ENCODE measurements around the gene DDAH2. TPM values are rescaled to one million over a fixed set of nuclear protein-coding genes. Genes with fewer than 3 reads are reported as not detected.
A peak's percentile ranks its signal among the peaks of the same experiment; 100 is the strongest.

Gene DDAH2
- total RNA-seq, 1 donor from 2014 or later: 30.7 TPM

DNA sequence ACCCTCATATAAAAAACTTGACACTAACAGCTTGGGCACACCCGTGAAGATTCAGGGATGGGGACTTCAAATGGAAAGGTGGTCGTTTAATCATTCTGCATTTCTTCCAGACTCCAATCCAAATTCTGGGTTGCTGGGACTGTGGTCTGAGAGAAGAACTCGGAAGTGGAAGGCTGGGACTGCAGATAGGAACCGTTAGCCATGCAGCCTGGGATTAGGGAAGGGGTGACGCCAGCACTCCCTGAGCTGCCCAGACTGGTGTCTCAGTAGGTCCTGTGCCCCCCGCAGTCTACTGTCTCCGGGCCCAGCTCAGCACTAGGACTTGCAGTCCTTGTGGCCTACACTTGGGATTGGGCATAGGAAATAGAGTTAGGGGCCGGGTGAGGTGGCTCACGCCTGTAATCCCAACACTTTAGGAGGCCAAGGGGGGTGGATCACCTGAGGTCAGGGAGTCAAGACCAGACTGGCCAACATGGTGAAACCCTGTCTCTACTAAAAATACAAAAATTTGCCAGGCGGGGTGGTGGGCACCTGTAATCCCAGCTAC is 7.7 kb upstream of the DDAH2 start:
- ATAC-seq (ENCODE audit: low read depth) (no peak), DNase-seq (no peak)
- peaks cover 48% of the 10 kb centered on the region for H3K36me3 Mint-ChIP-seq (ENCODE audit: low read depth)
- intact Hi-C loops (cut with micrococcal nuclease): loop anchor here (5.0 to 10.0 kb wide), 2 partner anchors 115 to 242 kb away; partner anchors contain the start of genes MICB and PRRC2A
- H3K4me3 Mint-ChIP-seq: peak overlapping the region; percentile 92
- ChIA-PET CTCF (interaction anchor here (1.0 to 1.8 kb wide), 5 partner anchors 9 to 96 kb away, joined by 3 to 7 read pairs (median 3); no protein-coding TSS in a partner anchor), POLR2A (interaction anchor here (0.5 to 7.5 kb wide), 22 partner anchors 9 to 235 kb away, joined by 3 to 131 read pairs (median 6); partner anchors contain the start of genes ABHD16A, BAG6, DDAH2 and DXO)
- TF ChIP-seq CTCF (IDR thresholded peaks at IDR 0.05): no peak
- no peaks in the 10 kb centered on the region for H3K9me3 Mint-ChIP-seq
- no peaks in the 10 kb centered on the region for H3K27me3 Mint-ChIP-seq
- H3K4me1 Mint-ChIP-seq: peaks cover 74% of the 10 kb centered on the region
- peak overlapping the region; percentile 94 for H3K27ac Mint-ChIP-seq

DNA sequence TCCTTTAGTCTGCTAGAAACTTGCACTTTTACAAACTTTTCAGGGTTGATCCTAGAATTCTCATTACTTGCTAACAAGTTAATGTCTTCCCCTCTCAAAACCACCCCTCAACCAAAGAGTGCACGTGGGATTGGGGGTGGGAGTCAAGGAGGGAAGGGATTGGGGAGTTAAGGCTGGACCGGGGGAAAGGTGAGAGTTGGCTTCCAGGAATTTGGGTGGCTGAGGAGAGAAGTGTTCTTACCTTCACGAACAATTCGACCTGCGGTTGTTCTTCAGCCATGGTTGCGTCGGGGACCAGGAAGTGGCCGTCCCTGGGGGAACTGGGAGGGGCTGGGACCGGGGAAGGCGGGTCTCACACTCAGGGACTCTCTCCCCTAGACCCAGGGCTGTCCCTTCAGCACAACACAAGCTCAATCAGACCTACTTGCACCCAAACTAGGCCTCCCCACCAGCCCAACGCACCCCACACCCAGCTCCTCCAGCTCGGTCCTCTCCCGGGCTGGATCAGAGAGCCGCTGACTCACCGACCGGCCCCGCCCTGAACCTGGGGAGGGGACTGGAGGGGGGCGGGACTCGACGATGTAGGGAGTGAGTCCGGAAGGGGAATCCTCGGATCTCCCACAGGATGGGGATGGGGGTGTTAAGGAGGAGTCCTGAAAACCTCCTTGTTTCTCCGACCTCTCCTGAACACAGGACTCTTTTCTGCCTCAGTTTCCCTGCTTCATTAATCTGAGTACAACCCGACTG is 7.1 kb upstream of the DDAH2 start, which contains the start of gene CLIC1:
CLIC1 (minus strand) TSS at position 510 of the 747 bp plus-strand sequence; CDS start at position 280, 230 bp downstream.
- ATAC-seq (ENCODE audit: low read depth): peak; percentile 46
- POLR2A ChIA-PET: interaction anchor here (0.5 to 7.5 kb wide), 24 partner anchors 9 to 195 kb away, joined by 3 to 131 read pairs (median 6); partner anchors contain the start of genes ABHD16A, BAG6, DDAH2 and DDX39B
- Mint-ChIP-seq H3K4me1 (peaks cover 74% of the 10 kb centered on the region), H3K36me3 (ENCODE audit: low read depth) (peaks cover 50% of the 10 kb centered on the region), H3K27ac (peak within 1 kb of the TSS; percentile 94), H3K4me3 (peak within 1 kb of the TSS; percentile 92), H3K27me3 (no peaks in the 10 kb centered on the region), H3K9me3 (no peaks in the 10 kb centered on the region)
- intact Hi-C loops (cut with micrococcal nuclease): loop anchor here (5.0 to 10.0 kb wide), 2 partner anchors 114 to 241 kb away; partner anchors contain the start of genes MICB and PRRC2A
- DNase-seq: peak; percentile 73
- CTCF ChIA-PET: interaction anchor here (0.8 to 1.8 kb wide), 5 partner anchors 34 to 94 kb away, joined by 3 to 5 read pairs (median 3); no protein-coding TSS in a partner anchor
- TF ChIP-seq CTCF (IDR thresholded peaks at IDR 0.05): no peak

DNA sequence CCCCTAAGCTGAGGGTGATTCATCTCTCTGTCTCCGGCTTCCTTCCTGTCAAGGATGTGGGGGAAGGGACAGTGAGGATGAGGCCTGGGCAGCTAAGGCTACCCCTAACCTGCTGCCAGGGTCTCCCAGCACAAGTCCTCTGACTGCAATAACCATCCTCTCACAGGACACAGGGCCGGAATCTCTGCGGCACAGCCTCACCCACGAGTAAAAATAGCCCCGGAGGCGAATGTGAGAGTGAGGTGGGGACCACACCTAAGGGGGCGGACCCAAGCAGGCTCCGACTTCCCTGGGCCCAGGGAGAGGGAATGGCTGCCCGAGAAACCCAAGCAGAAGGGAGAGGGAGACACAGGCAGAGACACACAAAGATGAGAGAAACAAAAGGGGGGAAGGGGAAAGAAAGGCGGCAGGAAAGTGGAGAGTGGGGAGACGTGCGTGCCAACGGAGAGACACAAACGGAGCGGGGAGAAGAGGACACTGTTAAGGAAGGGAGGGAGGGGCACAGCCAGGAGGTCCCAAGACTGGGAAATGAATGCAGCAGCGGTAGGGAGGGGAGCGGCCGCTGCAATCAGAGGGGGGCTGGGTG is 5.8 kb upstream of the DDAH2 start:
- intact Hi-C loops (cut with micrococcal nuclease): loop anchor here (5.0 to 10.0 kb wide), 2 partner anchors 113 to 240 kb away; partner anchors contain the start of genes MICB and PRRC2A
- H3K4me1 Mint-ChIP-seq: peaks cover 72% of the 10 kb centered on the region
- H3K27ac Mint-ChIP-seq: peak overlapping the region; percentile 94
- ChIA-PET CTCF (interaction anchor here (0.7 to 2.8 kb wide), 3 partner anchors 85 to 96 kb away, joined by 3 to 9 read pairs (median 3); no protein-coding TSS in a partner anchor), POLR2A (interaction anchor here (0.5 to 7.5 kb wide), 22 partner anchors 7 to 1566 kb away, joined by 3 to 131 read pairs (median 4); partner anchors contain the start of genes ABCF1, ABHD16A, BAG6 and DDAH2)
- H3K27me3 Mint-ChIP-seq: no peaks in the 10 kb centered on the region
- H3K4me3 Mint-ChIP-seq: peak overlapping the region; percentile 92
- no peak for TF ChIP-seq CTCF (IDR thresholded peaks at IDR 0.05)
- peak; percentile 36 for ATAC-seq (ENCODE audit: low read depth)
- H3K36me3 Mint-ChIP-seq (ENCODE audit: low read depth): peaks cover 58% of the 10 kb centered on the region
- peak; percentile 49 for DNase-seq
- no peaks in the 10 kb centered on the region for H3K9me3 Mint-ChIP-seq

DNA sequence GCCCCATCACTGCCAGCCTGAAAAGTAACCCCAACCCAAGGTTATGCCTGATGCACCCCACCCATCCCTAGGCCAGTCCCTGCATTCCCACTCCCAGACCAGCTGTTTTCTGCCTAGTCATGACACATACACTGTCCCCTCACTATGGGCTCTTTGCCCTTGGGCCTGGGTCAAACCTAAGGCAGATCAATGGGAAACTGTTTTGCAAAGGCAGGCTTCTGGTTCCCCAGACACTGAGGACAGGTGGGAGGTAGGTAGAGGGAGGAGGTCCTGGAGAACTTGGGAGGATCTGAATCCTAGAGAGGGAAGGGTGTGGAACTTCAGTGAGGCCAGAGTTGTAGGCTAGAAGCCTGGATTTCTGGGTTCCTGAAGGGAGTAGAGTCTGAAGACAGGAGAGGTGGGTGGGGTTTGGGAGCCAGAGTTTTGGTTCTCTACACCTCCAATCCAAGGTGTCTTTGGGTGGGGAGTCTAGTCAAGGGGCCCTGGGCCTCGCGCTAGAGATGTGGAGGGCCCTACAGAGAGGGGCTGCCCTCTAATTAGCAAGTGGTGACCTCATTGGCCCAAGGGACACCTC is 5.2 kb upstream of the DDAH2 start:
- CTCF ChIA-PET: interaction anchor here (2.8 kb wide), 1 partner anchor 96 kb away, joined by 9 read pairs; no protein-coding TSS in a partner anchor
- no peaks in the 10 kb centered on the region for H3K27me3 Mint-ChIP-seq
- H3K4me3 Mint-ChIP-seq: peak overlapping the region; percentile 92
- POLR2A ChIA-PET: interaction anchor here (0.5 to 7.5 kb wide), 14 partner anchors 26 to 1567 kb away, joined by 3 to 103 read pairs (median 5); partner anchors contain the start of genes ABCF1, ABHD16A, BAG6 and LSM2
- TF ChIP-seq CTCF (IDR thresholded peaks at IDR 0.05): no peak
- ATAC-seq (ENCODE audit: low read depth): no peak
- DNase-seq: no peak
- peaks cover 69% of the 10 kb centered on the region for H3K4me1 Mint-ChIP-seq
- intact Hi-C loops (cut with micrococcal nuclease): loop anchor here (10.0 kb wide), 1 partner anchor 240 kb away; the partner anchor contains the start of gene MICB
- H3K27ac Mint-ChIP-seq: peak overlapping the region; percentile 94
- no peaks in the 10 kb centered on the region for H3K9me3 Mint-ChIP-seq
- peaks cover 58% of the 10 kb centered on the region for H3K36me3 Mint-ChIP-seq (ENCODE audit: low read depth)

Data from activated B cell treated with CpG ODN at 0.5 μM for 24 hours (primary cell).